HG03457 (cell line): Measurements from ENCODE around the gene C16orf96.

Experiments used
- ATAC-seq: cut with Tn5 transposase; IDR thresholded peaks from one replicate; pipeline ENCODE4 v1.9.1; 2021; ENCODE audit warnings: moderate number of reproducible peaks; ENCODE audit not compliant: unreplicated experiment

The C16orf96 gene

DNA sequence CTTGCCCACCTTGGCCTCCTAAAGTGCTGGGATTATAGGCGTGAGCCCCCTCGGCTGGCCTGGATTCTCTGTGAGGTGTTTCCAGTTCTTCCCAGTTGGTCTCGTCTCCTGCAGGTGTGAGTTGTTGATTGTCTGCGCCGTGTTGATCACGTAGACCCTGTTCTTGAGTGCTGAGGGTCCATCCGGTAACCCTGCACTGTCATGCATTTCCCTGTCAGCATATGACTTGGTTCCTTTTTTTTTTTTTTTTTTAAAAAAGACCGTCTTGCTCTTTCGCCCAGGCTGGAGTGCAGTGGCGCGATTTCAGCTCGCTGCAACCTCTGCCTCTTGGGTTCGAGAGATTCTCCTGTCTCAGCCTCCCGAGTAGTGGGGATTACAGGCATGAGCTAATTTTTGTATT is 85.8 kb downstream of the C16orf96 start:
- no peak for ATAC-seq

- ATAC-seq: no peak
These were observed 90.9 kb downstream of the C16orf96 start for GRCh38 chr16:4646773-4647643.

GRCh38 chr16:4647644-4647980 is 91.5 kb downstream of the C16orf96 start:
- no peak for ATAC-seq

DNA sequence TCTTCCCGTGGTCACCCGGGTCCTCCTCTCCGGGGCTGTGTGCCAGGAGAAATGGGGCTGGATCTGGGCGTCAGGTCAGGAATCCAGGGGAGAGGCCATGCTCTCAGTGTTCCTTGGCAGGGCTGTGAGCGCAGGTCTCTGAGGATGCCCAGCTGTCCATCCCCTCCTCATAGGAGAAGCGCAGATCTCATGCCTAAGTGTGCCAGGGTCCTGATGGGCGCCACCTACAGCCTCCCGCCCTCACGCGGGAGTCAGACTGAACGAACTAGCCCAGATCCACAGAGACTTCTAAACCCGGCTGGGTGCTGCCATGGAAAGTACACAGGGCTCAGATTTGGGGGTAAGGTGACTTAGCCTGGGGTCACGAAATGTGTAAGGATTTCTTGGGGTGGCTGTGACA is 92.8 kb downstream of the C16orf96 start:
- no peak for ATAC-seq

- ATAC-seq: no peak
These were observed 93.8 kb downstream of the C16orf96 start for GRCh38 chr16:4649744-4650442.
